ENCODE results near the gene TMEM200A. TPM values are rescaled to one million over a fixed set of nuclear protein-coding genes. Genes with fewer than 3 reads are reported as not detected.
"Not testable (repeated sequence)": the region's sequence is repeated elsewhere in the genome, so short reads cannot be mapped to it uniquely, and the experiment has no call there.

The TMEM200A gene
- polyA plus RNA-seq: 1 to 10 TPM in 1 of 3 donors, under 1 TPM in 2; 0.67 to 1.8 (median 0.74) TPM

GRCh38 chr6:130365166-130366106, at the start of gene TMEM200A:
Gene TMEM200A, plus strand, starts transcription at chr6:130366017. Its CDS starts 74,406 bp downstream, at chr6:130440423.
- 1% methylated on average over 77 to 84 of the region's 84 CpGs for WGBS, 3 donors

GRCh38 chr6:130320908-130321307, 44.9 kb upstream of the TMEM200A start:
- 71 to 86% (median 85%) methylated on average over 2 of the region's 2 CpGs for WGBS, 3 donors

More at GRCh38 chr6:130365166-130366106, at the start of gene TMEM200A:
- H3K27ac ChIP-seq (ENCODE audit: low read depth, low read length): no peak within 1 kb of the TSS

GRCh38 chr6:130322673-130323268, 43.0 kb upstream of the TMEM200A start:
- 6 to 16% (median 10%) methylated on average over 3 of the region's 3 CpGs for whole genome bisulfite sequencing, 3 donors
- H3K27ac ChIP-seq (ENCODE audit: low read depth, low read length): no peak overlapping the region

More at GRCh38 chr6:130320908-130321307, 44.9 kb upstream of the TMEM200A start:
- no peak overlapping the region for H3K27ac ChIP-seq (ENCODE audit: low read depth, low read length)

- WGBS, 3 donors: 59 to 70% (median 63%) methylated on average over 4 of the region's 4 CpGs
- H3K27ac ChIP-seq (ENCODE audit: low read depth, low read length): no peak overlapping the region
Observed at GRCh38 chr6:130324657-130325056, 41.2 kb upstream of the TMEM200A start.

GRCh38 chr6:130326496-130326895, 39.3 kb upstream of the TMEM200A start:
- no peak overlapping the region for H3K27ac ChIP-seq (ENCODE audit: low read depth, low read length)
- WGBS, 3 donors: 75 to 88% (median 84%) methylated on average over 3 of the region's 3 CpGs

- H3K27ac ChIP-seq (ENCODE audit: low read depth, low read length): no peak overlapping the region
- 47 to 77% (median 56%) methylated on average over 3 of the region's 3 CpGs for WGBS, 3 donors
Observed at GRCh38 chr6:130337534-130337933, 28.3 kb upstream of the TMEM200A start.

- not testable (repeated sequence) for H3K27ac ChIP-seq (ENCODE audit: low read depth, low read length)
- WGBS, 3 donors: 80 to 88% (median 87%) methylated on average over 9 of the region's 9 CpGs
Observed at GRCh38 chr6:130346324-130346723, 19.5 kb upstream of the TMEM200A start.

- 61 to 81% (median 79%) methylated on average over 1 of the region's 1 CpG for WGBS, 3 donors
Observed at GRCh38 chr6:130354322-130354721, 11.5 kb upstream of the TMEM200A start.

GRCh38 chr6:130355572-130355971, 10.2 kb upstream of the TMEM200A start:
- WGBS, 3 donors: 78 to 92% (median 90%) methylated on average over 1 of the region's 1 CpG

More at GRCh38 chr6:130354322-130354721, 11.5 kb upstream of the TMEM200A start:
- H3K27ac ChIP-seq (ENCODE audit: low read depth, low read length): no peak overlapping the region

GRCh38 chr6:130357436-130357835, 8.4 kb upstream of the TMEM200A start:
- H3K27ac ChIP-seq (ENCODE audit: low read depth, low read length): no peak overlapping the region
- WGBS, 3 donors: 55 to 83% (median 62%) methylated on average over 2 of the region's 2 CpGs

More at GRCh38 chr6:130355572-130355971, 10.2 kb upstream of the TMEM200A start:
- no peak overlapping the region for H3K27ac ChIP-seq (ENCODE audit: low read depth, low read length)

- no peak overlapping the region for H3K27ac ChIP-seq (ENCODE audit: low read depth, low read length)
Observed at GRCh38 chr6:130359736-130360135, 6.1 kb upstream of the TMEM200A start.

- WGBS, 3 donors: 33 to 77% (median 70%) methylated on average over 4 of the region's 4 CpGs
- no peak overlapping the region for H3K27ac ChIP-seq (ENCODE audit: low read depth, low read length)
Observed at GRCh38 chr6:130362128-130362527, 3.7 kb upstream of the TMEM200A start.

GRCh38 chr6:130364224-130364780, 1.5 kb upstream of the TMEM200A start:
- WGBS, 3 donors: 56 to 59% (median 57%) methylated on average over 3 of the region's 3 CpGs
- H3K27ac ChIP-seq (ENCODE audit: low read depth, low read length): no peak overlapping the region

GRCh38 chr6:130366107-130367005, 539 bp downstream of the TMEM200A start:
- H3K27ac ChIP-seq (ENCODE audit: low read depth, low read length): no peak overlapping the region
- 1 to 2% (median 1%) methylated on average over 39 to 65 of the region's 65 CpGs for WGBS, 3 donors

- WGBS, 3 donors: 84 to 93% (median 86%) methylated on average over 1 of the region's 1 CpG
- H3K27ac ChIP-seq (ENCODE audit: low read depth, low read length): no peak overlapping the region
Observed at GRCh38 chr6:130367767-130368166, 1.9 kb downstream of the TMEM200A start.

- 45 to 77% (median 68%) methylated on average over 1 of the region's 1 CpG for WGBS, 3 donors
- no peak overlapping the region for H3K27ac ChIP-seq (ENCODE audit: low read depth, low read length)
Observed at GRCh38 chr6:130368576-130368975, 2.8 kb downstream of the TMEM200A start.

- 84 to 91% (median 86%) methylated on average over 1 of the region's 1 CpG for WGBS, 3 donors
- H3K27ac ChIP-seq (ENCODE audit: low read depth, low read length): no peak overlapping the region
Observed at GRCh38 chr6:130369831-130370230, 4.0 kb downstream of the TMEM200A start.

GRCh38 chr6:130371921-130372420, 6.2 kb downstream of the TMEM200A start:
- no peak overlapping the region for H3K27ac ChIP-seq (ENCODE audit: low read depth, low read length)
- WGBS, 3 donors: 65 to 76% (median 70%) methylated on average over 7 of the region's 7 CpGs

Data from adipose tissue (tissue), 3 donors.